ENCODE results near the gene ZNF275.

ZNF275 gene

GRCh38 chrX:153303276-153304262 is 30.4 kb upstream of the ZNF275 start:
- no peak for DNase-seq (ENCODE audit: extremely low spot score)
- TF ChIP-seq CTCF (IDR thresholded peaks at IDR 0.05; ENCODE audit: control extremely low read depth, extremely low read depth, low read depth, missing control alignments): no peak
- POLR2A ChIA-PET: no interaction called here
- CTCF ChIA-PET: no interaction called here

- ChIA-PET POLR2A (no interaction called here), CTCF (no interaction called here)
- DNase-seq (ENCODE audit: extremely low spot score): no peak
- TF ChIP-seq CTCF (IDR thresholded peaks at IDR 0.05; ENCODE audit: control extremely low read depth, extremely low read depth, low read depth, missing control alignments): no peak
Observed at GRCh38 chrX:153304988-153305736, 28.8 kb upstream of the ZNF275 start.

- DNase-seq (ENCODE audit: extremely low spot score): no peak
- TF ChIP-seq CTCF (IDR thresholded peaks at IDR 0.05; ENCODE audit: control extremely low read depth, extremely low read depth, low read depth, missing control alignments): no peak
- POLR2A ChIA-PET: no interaction called here
- CTCF ChIA-PET: no interaction called here
Observed at GRCh38 chrX:153305972-153306371, 28.0 kb upstream of the ZNF275 start.

- no peak for DNase-seq (ENCODE audit: extremely low spot score)
- ChIA-PET CTCF (no interaction called here), POLR2A (no interaction called here)
- TF ChIP-seq CTCF (IDR thresholded peaks at IDR 0.05; ENCODE audit: control extremely low read depth, extremely low read depth, low read depth, missing control alignments): no peak
Observed at GRCh38 chrX:153306527-153307115, 27.3 kb upstream of the ZNF275 start.

- no peak for TF ChIP-seq CTCF (IDR thresholded peaks at IDR 0.05; ENCODE audit: control extremely low read depth, extremely low read depth, low read depth, missing control alignments)
- POLR2A ChIA-PET: no interaction called here
- CTCF ChIA-PET: no interaction called here
- DNase-seq (ENCODE audit: extremely low spot score): no peak
Observed at GRCh38 chrX:153307276-153308178, 26.4 kb upstream of the ZNF275 start.

GRCh38 chrX:153310901-153311300 is 23.1 kb upstream of the ZNF275 start:
- no peak for DNase-seq (ENCODE audit: extremely low spot score)
- TF ChIP-seq CTCF (IDR thresholded peaks at IDR 0.05; ENCODE audit: control extremely low read depth, extremely low read depth, low read depth, missing control alignments): no peak
- CTCF ChIA-PET: no interaction called here

More at GRCh38 chrX:153310901-153311300, 23.1 kb upstream of the ZNF275 start:
- POLR2A ChIA-PET: no interaction called here
